ENCODE results near the gene DLX4. TPM values are rescaled to one million over a fixed set of nuclear protein-coding genes. Genes with fewer than 3 reads are reported as not detected.

The DLX4 gene
- total RNA-seq, 1 experiment from 2014 or later, result 1.3 TPM

GRCh38 chr17:50018909-50019308 is 49.9 kb downstream of the DLX4 start:
- H3K9me3 Mint-ChIP-seq, result peaks cover 17% of the 10 kb centered on the region
- no peak overlapping the region for H3K27ac Mint-ChIP-seq
- H3K27me3 Mint-ChIP-seq (ENCODE audit: low read depth), result peaks cover 23% of the 10 kb centered on the region

More at GRCh38 chr17:50018909-50019308, 49.9 kb downstream of the DLX4 start:
- DNase-seq (ENCODE audit: low spot score) (no peak), ATAC-seq (no peak)
- peaks cover 9% of the 10 kb centered on the region for H3K36me3 Mint-ChIP-seq
- CTCF ChIA-PET, result no interaction called here
- TF ChIP-seq FOXP4 (CRISPR knock-in tag; IDR thresholded peaks at IDR 0.05), result no peak
- TF ChIP-seq STAT6 (CRISPR knock-in tag; conservative IDR thresholded peaks at IDR 0.05; ENCODE audit: low read depth), result no peak
- TF ChIP-seq ELF4 (CRISPR knock-in tag; IDR thresholded peaks at IDR 0.05; ENCODE audit: low read depth), result no peak
- TF ChIP-seq PRDM15 (CRISPR knock-in tag; IDR thresholded peaks at IDR 0.05), result no peak
- TF ChIP-seq ZBTB21 (CRISPR knock-in tag; IDR thresholded peaks at IDR 0.05; ENCODE audit: borderline replicate concordance), result no peak
- TF ChIP-seq PRRX2 (CRISPR knock-in tag; IDR thresholded peaks at IDR 0.05), result no peak
- TF ChIP-seq HMGXB4 (CRISPR knock-in tag; IDR thresholded peaks at IDR 0.05), result no peak
- no peak for TF ChIP-seq NR3C1 (CRISPR knock-in tag; conservative IDR thresholded peaks at IDR 0.05; ENCODE audit: low read depth)
- no peak for TF ChIP-seq TP53 (CRISPR knock-in tag; IDR thresholded peaks at IDR 0.05)
- TF ChIP-seq SOX15 (CRISPR knock-in tag; IDR thresholded peaks at IDR 0.05), result no peak
- no peak for TF ChIP-seq USF1 (CRISPR knock-in tag; IDR thresholded peaks at IDR 0.05)
- TF ChIP-seq USF2 (CRISPR knock-in tag; IDR thresholded peaks at IDR 0.05), result no peak
- TF ChIP-seq TEAD4 (CRISPR knock-in tag; IDR thresholded peaks at IDR 0.05), result no peak
- TF ChIP-seq JUN (CRISPR knock-in tag; IDR thresholded peaks at IDR 0.05), result no peak
- TF ChIP-seq NFYB (CRISPR knock-in tag; conservative IDR thresholded peaks at IDR 0.05; ENCODE audit: low read depth), result no peak
- no peak overlapping the region for H3K4me3 Mint-ChIP-seq
- no peaks in the 10 kb centered on the region for H3K4me1 Mint-ChIP-seq
- POLR2A ChIA-PET, result no interaction called here
